NB4 (cell line): ENCODE results near the gene TMEM181.

Source experiments
- DNase-seq: peaks from one replicate; pipeline ENCODE4 v3.0.0; 2010; ENCODE audit warnings: low read depth
- H3K4me3 ChIP-seq: one replicate; pipeline ENCODE4 v1.5.1; 2011; ENCODE audit warnings: mild to moderate bottlenecking, low read depth, low read length, moderate library complexity
- CTCF ChIP-seq: IDR thresholded peaks from one replicate; pipeline ENCODE4 v1.5.1; 2012; ENCODE audit warnings: low read depth, low read length
- MAX ChIP-seq: IDR thresholded peaks from 2 replicates; pipeline ENCODE4 v1.6.1; 2011; ENCODE audit warnings: low read depth, low read length
- MYC ChIP-seq: IDR thresholded peaks from 2 replicates; pipeline ENCODE4 v1.6.1; 2011; ENCODE audit warnings: low read depth, low read length
- POLR2A ChIP-seq: IDR thresholded peaks from 2 replicates; pipeline ENCODE4 v1.6.1; 2011; ENCODE audit warnings: mild to moderate bottlenecking; ENCODE audit not compliant: insufficient read length; ENCODE audit errors: extremely low read depth

The TMEM181 gene

GRCh38 chr6:158677906-158678578 lies 118.2 kb downstream of the TMEM181 start:
- no peak overlapping the region for H3K4me3 ChIP-seq
- TF ChIP-seq MYC (no peak), MAX (no peak), POLR2A (no peak)
- no peak for DNase-seq

GRCh38 chr6:158680015-158680414 lies 120.1 kb downstream of the TMEM181 start:
- TF ChIP-seq MAX (no peak), CTCF (no peak), POLR2A (no peak), MYC (no peak)
- no peak for DNase-seq
- H3K4me3 ChIP-seq: no peak overlapping the region

DNA sequence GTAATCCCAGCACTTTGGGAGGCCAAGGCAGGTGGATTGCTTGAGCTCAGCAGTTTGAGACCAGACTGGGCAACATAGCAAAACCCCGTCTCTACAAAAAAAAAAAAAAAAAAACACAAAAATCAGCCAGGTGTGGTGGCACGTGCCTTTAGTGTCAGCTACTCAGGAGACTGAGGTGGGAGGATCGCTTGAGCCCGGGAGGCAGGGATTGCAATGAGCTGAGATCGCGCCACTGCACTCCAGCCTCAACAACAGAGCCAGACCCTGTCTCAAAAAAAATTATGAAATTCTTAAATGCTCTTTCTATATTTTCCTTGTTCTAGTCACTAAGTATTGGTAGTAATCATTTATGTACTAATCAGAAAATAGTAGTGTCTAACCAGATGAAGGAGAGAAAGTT lies 120.6 kb downstream of the TMEM181 start:
- no peak overlapping the region for H3K4me3 ChIP-seq
- no peak for DNase-seq
- TF ChIP-seq CTCF (no peak), MAX (no peak), POLR2A (no peak), MYC (no peak)

- TF ChIP-seq MAX (no peak), POLR2A (no peak), MYC (no peak), CTCF (no peak)
- DNase-seq: no peak
These were observed 124.4 kb downstream of the TMEM181 start for GRCh38 chr6:158684311-158684710.

DNA sequence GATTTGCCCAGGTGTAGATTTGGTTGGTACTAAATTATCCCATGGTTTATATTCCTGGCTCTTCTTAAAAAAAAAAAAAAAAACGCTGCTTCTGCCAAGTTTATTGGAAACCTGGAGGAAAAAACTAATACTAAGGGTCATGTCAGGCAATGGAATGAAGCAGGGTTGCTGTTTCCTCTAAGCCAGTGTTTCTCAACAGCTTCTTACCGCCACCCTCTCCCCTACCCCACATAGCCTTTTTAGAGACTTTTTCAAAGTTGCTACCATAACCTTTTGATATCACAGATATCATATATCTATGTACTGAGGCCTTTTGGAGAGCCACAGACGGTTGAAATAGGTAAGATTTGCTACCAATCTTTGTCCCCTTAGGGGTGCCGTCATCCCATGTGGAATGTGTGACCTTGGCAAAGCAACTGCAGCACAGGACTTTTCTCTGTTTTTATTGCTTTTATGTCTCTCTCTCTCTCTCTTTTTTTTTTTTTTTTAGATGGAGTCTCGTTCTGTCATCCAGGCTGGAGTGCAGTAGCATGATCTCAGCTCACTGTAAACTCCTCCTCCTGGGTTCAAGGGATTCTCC lies 124.9 kb downstream of the TMEM181 start:
- TF ChIP-seq MYC: no peak
- no peak for TF ChIP-seq POLR2A
- TF ChIP-seq CTCF: no peak
- TF ChIP-seq MAX: no peak
- DNase-seq: no peak

More at GRCh38 chr6:158684311-158684710, 124.4 kb downstream of the TMEM181 start:
- H3K4me3 ChIP-seq: no peak overlapping the region

More for the DNA sequence above, 124.9 kb downstream of the TMEM181 start:
- no peak overlapping the region for H3K4me3 ChIP-seq
